Esophagus muscularis mucosa (tissue), 4 donors: ENCODE data around the gene PLXNA4. TPM values are rescaled to one million over a fixed set of nuclear protein-coding genes. Genes with fewer than 3 reads are reported as not detected.

Experiments used
- DNase-seq: peaks from one replicate; pipeline ENCODE4 v3.0.0-alpha.2; 2017; ENCODE audit errors: extremely low spot score
- H3K27ac ChIP-seq, 4 donors: fragments of 200-600 bp; sonication (generic); replicated peaks in 1 of 4; 1 replicate in 3 of 4; 2 replicates in 1 of 4; pipeline ENCODE4 v1.5.1; 2016 to 2019; ENCODE audit warnings: mild to moderate bottlenecking in 1 of 4
- H3K27me3 ChIP-seq, 4 donors: fragments of 200-600 bp; sonication (generic); one replicate each; pipeline versions ENCODE4 v1.5.1 to v1.6.0; 2016 to 2019
- H3K36me3 ChIP-seq, 4 donors: fragments of 200-600 bp; sonication (generic); one replicate each; pipeline ENCODE4 v1.5.1; 2016 to 2019
- H3K4me1 ChIP-seq, 4 donors: fragments of 200-600 bp; sonication (generic); one replicate each; pipeline ENCODE4 v1.5.1; 2016 to 2019
- H3K4me3 ChIP-seq, 4 donors: fragments of 200-600 bp; sonication (generic); 1 replicate in 2 of 4; 2 replicates in 2 of 4; pipeline ENCODE4 v1.5.1; 2016 to 2019; ENCODE audit warnings: mild to moderate bottlenecking in 4 of 4, moderate library complexity in 1 of 4
- H3K9me3 ChIP-seq, 4 donors: fragments of 200-600 bp; sonication (generic); 1 replicate in 3 of 4; 2 replicates in 1 of 4; pipeline ENCODE4 v1.5.1; 2016 to 2019
- CTCF ChIP-seq, 3 experiments: fragments of 200-600 bp in 2 of 3; fragments of 450-650 bp in 1 of 3; sonication (generic) in 2 of 3; IDR thresholded peaks; one replicate each; pipeline ENCODE4 v1.5.1; 2017 to 2019; ENCODE audit warnings: antibody characterized with exemption in 3 of 3, mild to moderate bottlenecking in 2 of 3, moderate library complexity in 1 of 3
- EP300 ChIP-seq: sonication (generic); formaldehyde crosslinking; IDR thresholded peaks from one replicate; pipeline ENCODE4 v1.6.1; 2017; ENCODE audit warnings: antibody characterized with exemption
- POLR2A ChIP-seq: fragments of 450-650 bp; IDR thresholded peaks from one replicate; pipeline ENCODE4 v1.6.1; 2017; ENCODE audit warnings: antibody characterized with exemption, moderate library complexity, mild to moderate bottlenecking, low read depth
- POLR2AphosphoS5 ChIP-seq, 2 donors: sonication (generic); formaldehyde crosslinking; IDR thresholded peaks; one replicate each; pipeline ENCODE4 v1.6.1; 2017; ENCODE audit warnings: antibody characterized with exemption in 2 of 2
- WGBS: methylation state at CpG from one replicate; pipeline ENCODE4 v1.1.5; 2018; 5-methylcytosine and 5-hydroxymethylcytosine counted together
- intact Hi-C: fragments of 100-400 bp; cut with DNase I; formaldehyde crosslinking; loops from one replicate; pipeline ENCODE4 v1.15.1; 2023
- total RNA-seq, 4 donors: library from RNA; depleted of rRNA; stranded (reverse); fragments of >200 nt; gene quantifications; one replicate each; pipeline versions ENCODE4 v1.1.0 to v1.2.1, GENCODE V29; 2016

The PLXNA4 gene
- total RNA-seq, 4 donors from 2014 or later, result 5.0 to 9.5 (median 6.6) TPM

GRCh38 chr7:132326878-132327589 lies 249.2 kb downstream of the PLXNA4 start:
- no peaks in the 10 kb centered on the region for H3K9me3 ChIP-seq
- no peaks in the 10 kb centered on the region for H3K27me3 ChIP-seq
- H3K4me1 ChIP-seq, result peaks cover 0 to 10% (median 1%) of the 10 kb centered on the region in 4 donors
- intact Hi-C loops, result no loop called here
- H3K36me3 ChIP-seq, result no peaks in the 10 kb centered on the region
- no peak overlapping the region for H3K27ac ChIP-seq
- H3K4me3 ChIP-seq, result no peak overlapping the region
- no peak for DNase-seq
- TF ChIP-seq CTCF (IDR thresholded peaks at IDR 0.05) (no peak), EP300 (no peak), POLR2AphosphoS5 (IDR thresholded peaks at IDR 0.05) (no peak), POLR2A (no peak)
- WGBS, result 91% methylated on average over 1 of the region's 1 CpG

- peaks cover 10 to 19% (median 12%) of the 10 kb centered on the region in 4 donors for H3K4me1 ChIP-seq
- 64% methylated on average over 3 of the region's 3 CpGs for WGBS
- intact Hi-C loops, result no loop called here
- H3K27me3 ChIP-seq, result peaks cover 0 to 21% (median 0%) of the 10 kb centered on the region in 4 donors
- H3K27ac ChIP-seq, result no peak overlapping the region
- no peaks in the 10 kb centered on the region for H3K36me3 ChIP-seq
- TF ChIP-seq POLR2A (no peak), POLR2AphosphoS5 (IDR thresholded peaks at IDR 0.05) (no peak), EP300 (no peak), CTCF (IDR thresholded peaks at IDR 0.05) (no peak)
- no peaks in the 10 kb centered on the region for H3K9me3 ChIP-seq
- DNase-seq, result no peak
- H3K4me3 ChIP-seq, result no peak overlapping the region
Observed at GRCh38 chr7:132322970-132323369, 253.3 kb downstream of the PLXNA4 start.

GRCh38 chr7:132321387-132321786 lies 254.9 kb downstream of the PLXNA4 start:
- peaks cover 10 to 19% (median 12%) of the 10 kb centered on the region in 4 donors for H3K4me1 ChIP-seq
- 80% methylated on average over 6 of the region's 6 CpGs for WGBS
- DNase-seq, result no peak
- peaks cover 0 to 21% (median 0%) of the 10 kb centered on the region in 4 donors for H3K27me3 ChIP-seq
- no peak overlapping the region for H3K4me3 ChIP-seq
- no peaks in the 10 kb centered on the region for H3K36me3 ChIP-seq
- TF ChIP-seq POLR2AphosphoS5 (IDR thresholded peaks at IDR 0.05), result no peak
- TF ChIP-seq CTCF (IDR thresholded peaks at IDR 0.05), result no peak
- TF ChIP-seq EP300, result no peak
- TF ChIP-seq POLR2A, result no peak
- H3K9me3 ChIP-seq, result no peaks in the 10 kb centered on the region
- intact Hi-C loops, result no loop called here
- H3K27ac ChIP-seq, result no peak overlapping the region

GRCh38 chr7:132319481-132319880 lies 256.8 kb downstream of the PLXNA4 start:
- H3K9me3 ChIP-seq, result no peaks in the 10 kb centered on the region
- intact Hi-C loops, result loop anchor here (5.0 kb wide), 1 partner anchor 183 kb away; no protein-coding TSS in a partner anchor
- H3K4me1 ChIP-seq, result peaks cover 10 to 19% (median 12%) of the 10 kb centered on the region in 4 donors
- no peaks in the 10 kb centered on the region for H3K36me3 ChIP-seq
- no peak overlapping the region for H3K27ac ChIP-seq
- WGBS, result 62% methylated on average over 6 of the region's 6 CpGs
- DNase-seq, result no peak
- TF ChIP-seq EP300 (no peak), POLR2A (no peak), CTCF (IDR thresholded peaks at IDR 0.05) (no peak), POLR2AphosphoS5 (IDR thresholded peaks at IDR 0.05) (no peak)
- H3K27me3 ChIP-seq, result peaks cover 0 to 21% (median 0%) of the 10 kb centered on the region in 4 donors
- H3K4me3 ChIP-seq, result no peak overlapping the region
